MM.1S (cell line): ENCODE results near the gene TPK1.

ENCODE experiments used
- DNase-seq: peaks from one replicate; pipeline ENCODE4 v3.0.0-alpha.2; 2015
- H2AFZ ChIP-seq: fragments of 300-600 bp; sonication (generic); 2 replicates; pipeline ENCODE4 v1.6.0; 2016; ENCODE audit warnings: antibody characterized with exemption, low read length
- H3F3A ChIP-seq: fragments of 300-600 bp; sonication (generic); 2 replicates; pipeline ENCODE4 v1.6.1; 2016; ENCODE audit warnings: mild to moderate bottlenecking, antibody characterized with exemption, low read length, moderate library complexity, mixed read lengths; ENCODE audit not compliant: insufficient read depth
- H3K27ac ChIP-seq: fragments of 300-600 bp; sonication (generic); 2 replicates; pipeline ENCODE4 v1.5.1; 2016; ENCODE audit warnings: mild to moderate bottlenecking, low read length
- H3K27me3 ChIP-seq: fragments of 300-600 bp; sonication (generic); replicated peaks from 2 replicates; pipeline ENCODE4 v1.6.0; 2016; ENCODE audit warnings: low read length; ENCODE audit not compliant: insufficient read depth
- H3K36me3 ChIP-seq: fragments of 300-600 bp; sonication (generic); replicated peaks from 2 replicates; pipeline ENCODE4 v1.6.1; 2016; ENCODE audit warnings: mild to moderate bottlenecking, low read length, mixed read lengths; ENCODE audit not compliant: insufficient read depth
- H3K4me1 ChIP-seq: fragments of 300-600 bp; sonication (generic); 2 replicates; pipeline ENCODE4 v1.6.1; 2016; ENCODE audit warnings: low read length, mixed read lengths
- H3K4me2 ChIP-seq: fragments of 300-600 bp; sonication (generic); 2 replicates; pipeline ENCODE4 v1.6.0; 2016; ENCODE audit warnings: low read depth, low read length
- H3K4me3 ChIP-seq: fragments of 300-600 bp; sonication (generic); 2 replicates; pipeline ENCODE4 v1.5.1; 2016; ENCODE audit warnings: low read length, mixed read lengths
- H3K79me2 ChIP-seq: fragments of 300-600 bp; sonication (generic); 2 replicates; pipeline ENCODE4 v1.6.1; 2016; ENCODE audit warnings: mixed run types, low read length, mixed read lengths
- H3K9ac ChIP-seq: fragments of 300-600 bp; sonication (generic); 2 replicates; pipeline ENCODE4 v1.6.1; 2016; ENCODE audit warnings: low read length, mixed read lengths
- H3K9me2 ChIP-seq: fragments of 300-600 bp; sonication (generic); replicated peaks from 2 replicates; pipeline ENCODE4 v1.6.1; 2016; ENCODE audit warnings: mild to moderate bottlenecking, low read length, mixed read lengths; ENCODE audit not compliant: insufficient read depth
- H3K9me3 ChIP-seq: fragments of 300-600 bp; sonication (generic); replicated peaks from 2 replicates; pipeline ENCODE4 v1.6.1; 2016; ENCODE audit warnings: mild to moderate bottlenecking, low read length, mixed read lengths; ENCODE audit not compliant: insufficient read depth
- H4K20me1 ChIP-seq: fragments of 300-600 bp; sonication (generic); 2 replicates; pipeline ENCODE4 v1.6.1; 2016; ENCODE audit warnings: mild to moderate bottlenecking, low read length, moderate library complexity, mixed read lengths; ENCODE audit not compliant: insufficient read depth
- CTCF ChIP-seq: fragments of 300-600 bp; sonication (generic); IDR thresholded peaks from 2 replicates; pipeline ENCODE4 v1.5.1; 2016; ENCODE audit warnings: antibody characterized with exemption, low read length, mixed read lengths
- EZH2 ChIP-seq: fragments of 300-600 bp; sonication (generic); optimal IDR thresholded peaks from 2 replicates; pipeline ENCODE3; 2017; ENCODE audit warnings: low read depth, mild to moderate bottlenecking, antibody characterized with exemption, low read length, mixed read lengths
- EZH2phosphoT487 ChIP-seq: fragments of 300-600 bp; sonication (generic); IDR thresholded peaks from 2 replicates; pipeline ENCODE4 v1.6.1; 2018; ENCODE audit warnings: antibody characterized with exemption, low read length

Gene TPK1

GRCh38 chr7:144857463-144857862 lies 21.6 kb upstream of the TPK1 start:
- Histone ChIP-seq H2AFZ (no peak overlapping the region), H3K4me3 (no peak overlapping the region), H3K9ac (no peak overlapping the region), H3K79me2 (no peaks in the 10 kb centered on the region), H3K27ac (no peak overlapping the region), H4K20me1 (no peaks in the 10 kb centered on the region), H3F3A (no peaks in the 10 kb centered on the region), H3K27me3 (no peaks in the 10 kb centered on the region), H3K9me3 (no peaks in the 10 kb centered on the region), H3K36me3 (no peaks in the 10 kb centered on the region), H3K4me2 (no peak overlapping the region), H3K4me1 (no peaks in the 10 kb centered on the region), H3K9me2 (no peaks in the 10 kb centered on the region)
- no peak for DNase-seq
- no peak for TF ChIP-seq EZH2phosphoT487
- TF ChIP-seq CTCF = no peak
- TF ChIP-seq EZH2 = no peak

- Histone ChIP-seq H3K36me3 (no peaks in the 10 kb centered on the region), H3K4me3 (no peak overlapping the region), H2AFZ (no peak overlapping the region), H3K27me3 (no peaks in the 10 kb centered on the region), H3K9me2 (no peaks in the 10 kb centered on the region), H3K4me1 (no peaks in the 10 kb centered on the region), H3K79me2 (no peaks in the 10 kb centered on the region), H3K4me2 (no peak overlapping the region), H3K27ac (no peak overlapping the region), H3F3A (no peaks in the 10 kb centered on the region), H4K20me1 (no peaks in the 10 kb centered on the region), H3K9me3 (no peaks in the 10 kb centered on the region), H3K9ac (no peak overlapping the region)
- no peak for DNase-seq
- TF ChIP-seq EZH2phosphoT487 = no peak
- TF ChIP-seq CTCF = peak; percentile 61
Observed at GRCh38 chr7:144854839-144855424, 19.1 kb upstream of the TPK1 start.

- Histone ChIP-seq H3K4me3 (no peak overlapping the region), H3K4me1 (no peaks in the 10 kb centered on the region), H4K20me1 (no peaks in the 10 kb centered on the region), H3F3A (no peaks in the 10 kb centered on the region), H3K27ac (no peak overlapping the region), H2AFZ (no peak overlapping the region), H3K9me2 (no peaks in the 10 kb centered on the region), H3K4me2 (no peak overlapping the region), H3K36me3 (no peaks in the 10 kb centered on the region), H3K9me3 (no peaks in the 10 kb centered on the region), H3K79me2 (no peaks in the 10 kb centered on the region), H3K27me3 (no peaks in the 10 kb centered on the region), H3K9ac (no peak overlapping the region)
- TF ChIP-seq EZH2phosphoT487 = no peak
- no peak for TF ChIP-seq EZH2
- TF ChIP-seq CTCF = no peak
- DNase-seq = no peak
Observed at GRCh38 chr7:144853542-144853941, 17.7 kb upstream of the TPK1 start.
